SHP77 (cell line): ENCODE data around the gene ENDOG.
A peak's percentile ranks its signal among the peaks of the same experiment; 100 is the strongest.
"Not testable (repeated sequence)": the region's sequence is repeated elsewhere in the genome, so short reads cannot be mapped to it uniquely, and the experiment has no call there.

ENCODE experiments used
- DNase-seq, 2 experiments: peaks; one replicate each; lab custom pipeline; 2025; lab: John Stamatoyannopoulos, UW

ENDOG gene

DNA sequence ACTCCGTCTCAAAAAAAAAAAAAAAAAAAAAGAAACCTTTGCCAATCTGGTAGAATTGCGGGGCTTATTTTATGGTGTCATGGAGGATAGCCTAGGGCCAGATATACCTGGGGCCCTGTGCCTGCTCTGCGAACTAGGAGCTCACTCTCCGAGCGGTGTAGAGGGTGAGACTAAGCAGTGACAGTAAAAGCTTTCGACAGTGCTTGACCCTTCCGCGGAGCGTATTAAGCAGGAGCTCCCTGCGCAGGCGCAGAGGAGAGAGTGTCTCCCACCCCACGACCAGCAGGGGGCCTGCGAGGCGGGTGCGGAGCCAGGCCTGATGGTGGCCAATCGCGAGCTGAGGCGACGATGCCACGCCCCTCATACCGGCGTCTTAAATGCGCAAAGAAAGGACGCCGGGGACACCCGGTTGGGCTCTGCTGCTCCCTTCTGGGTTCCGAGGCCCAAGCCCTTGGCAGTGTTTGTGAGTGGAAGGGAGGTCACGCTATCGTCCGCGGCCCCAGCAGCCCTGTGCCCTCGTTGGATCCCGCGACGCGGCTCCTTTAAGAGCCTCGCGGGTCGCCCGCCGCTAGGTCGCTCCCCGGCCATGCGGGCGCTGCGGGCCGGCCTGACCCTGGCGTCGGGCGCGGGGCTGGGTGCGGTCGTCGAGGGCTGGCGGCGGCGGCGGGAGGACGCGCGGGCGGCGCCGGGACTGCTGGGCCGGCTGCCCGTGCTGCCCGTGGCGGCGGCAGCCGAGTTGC lies at the start of gene ENDOG:
Gene ENDOG (plus strand): TSS at position 402 of the 740 bp plus-strand sequence. CDS start 185 bp downstream, at position 587.
- DNase-seq = peak; percentile 97 to 98

- DNase-seq = no peak
Observed at GRCh38 chr9:128768606-128769005, 49.7 kb upstream of the ENDOG start.

DNA sequence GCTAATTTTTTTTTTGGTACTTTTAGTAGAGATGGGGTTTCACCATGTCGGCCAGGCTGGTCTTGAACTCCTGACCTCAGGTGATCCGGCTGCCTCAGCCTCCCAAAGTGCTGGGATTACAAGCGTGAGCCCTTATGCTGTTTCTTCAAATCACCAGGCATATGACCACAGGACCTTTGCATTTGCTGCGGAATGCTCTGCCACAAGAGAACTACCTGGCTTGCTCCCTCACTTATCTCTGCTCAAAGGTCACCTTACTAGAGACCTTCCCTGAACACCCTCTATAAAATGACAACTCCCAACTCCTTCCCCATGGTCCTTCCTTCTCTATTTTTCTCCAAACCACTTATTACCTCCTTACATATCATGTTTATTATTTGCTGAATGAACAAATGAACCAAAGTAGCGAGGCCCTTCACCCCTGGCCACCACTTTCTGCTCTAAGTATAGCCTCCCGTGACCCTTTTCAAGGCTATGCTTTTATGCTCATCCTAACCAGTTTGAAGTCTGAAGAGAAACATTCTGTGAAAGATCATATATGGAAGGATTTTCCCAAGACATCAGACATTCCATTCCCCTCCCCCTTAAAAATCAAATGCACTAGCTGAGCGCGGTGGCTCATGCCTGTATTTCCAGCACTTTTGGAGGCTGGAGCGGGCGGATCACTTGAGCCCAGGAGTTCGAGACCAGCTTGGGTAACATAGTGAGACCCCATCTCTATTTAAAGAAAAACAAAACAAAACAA lies 47.8 kb upstream of the ENDOG start:
- DNase-seq = no peak

GRCh38 chr9:128771094-128771721 lies 47.1 kb upstream of the ENDOG start:
- peak in 1 of 2 experiments; percentile 13 for DNase-seq

DNA sequence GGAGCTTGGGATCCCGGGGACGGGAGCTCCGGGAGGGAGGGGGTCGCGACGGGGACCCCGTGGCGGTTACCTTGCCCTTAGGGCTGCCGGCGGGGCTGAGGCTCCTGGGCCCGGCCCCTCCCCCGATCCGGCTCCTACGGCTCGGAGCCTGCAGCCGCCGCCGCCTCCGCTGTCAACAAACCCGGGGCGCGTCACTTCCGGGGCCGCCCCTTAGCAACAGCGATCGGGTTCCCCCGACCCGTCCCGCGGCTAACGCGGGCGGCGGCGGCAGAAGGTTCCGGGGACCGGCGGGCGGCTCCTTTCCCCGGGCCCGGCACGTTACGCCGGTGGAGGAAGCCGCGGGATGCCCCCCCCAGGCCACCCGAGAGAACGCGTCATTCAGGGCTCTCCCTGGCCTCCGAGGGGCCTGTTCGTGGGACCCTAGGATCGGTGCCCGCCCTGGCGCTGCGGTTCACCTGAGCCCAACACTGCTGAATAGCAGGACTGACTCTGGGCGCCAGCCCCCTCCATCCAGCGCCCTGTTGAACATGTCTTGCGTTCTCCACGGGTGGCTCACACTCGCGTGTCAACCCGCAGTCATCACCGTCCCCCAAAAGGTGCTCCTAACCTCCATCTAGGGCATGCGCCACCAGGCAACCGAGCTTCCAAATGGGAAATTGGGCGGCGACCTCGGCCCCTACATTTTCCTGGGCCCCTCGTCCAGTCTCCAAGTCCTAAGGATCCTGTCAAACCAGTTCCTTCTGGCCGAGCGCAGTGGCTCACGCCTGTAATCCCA lies 46.4 kb upstream of the ENDOG start, which contains the start of gene ZER1:
Gene ZER1 (minus strand): TSS at position 183 of the 775 bp plus-strand sequence. CDS start 16,362 bp downstream, outside the sequence.
- DNase-seq = peak; percentile 79 to 87

DNA sequence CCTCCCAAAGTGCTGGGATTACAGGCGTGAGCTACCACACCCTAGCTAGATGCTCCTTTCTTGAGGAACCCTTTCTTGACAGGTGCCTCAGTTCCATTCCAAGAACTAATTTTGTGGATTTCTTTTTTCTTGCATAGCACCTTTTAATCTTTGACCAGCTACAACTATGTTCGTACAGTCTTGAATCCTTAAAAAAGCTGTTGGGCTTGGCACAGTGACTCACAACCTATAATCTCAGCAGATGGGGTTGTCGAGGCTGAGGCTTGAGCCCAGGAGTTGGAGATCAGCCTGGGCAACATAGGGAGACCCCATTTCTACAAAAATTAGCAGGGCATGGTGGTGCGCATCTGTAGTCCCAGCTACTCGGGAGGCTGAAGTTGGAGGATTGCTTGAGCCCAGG lies 45.3 kb upstream of the ENDOG start:
- no peak for DNase-seq

DNA sequence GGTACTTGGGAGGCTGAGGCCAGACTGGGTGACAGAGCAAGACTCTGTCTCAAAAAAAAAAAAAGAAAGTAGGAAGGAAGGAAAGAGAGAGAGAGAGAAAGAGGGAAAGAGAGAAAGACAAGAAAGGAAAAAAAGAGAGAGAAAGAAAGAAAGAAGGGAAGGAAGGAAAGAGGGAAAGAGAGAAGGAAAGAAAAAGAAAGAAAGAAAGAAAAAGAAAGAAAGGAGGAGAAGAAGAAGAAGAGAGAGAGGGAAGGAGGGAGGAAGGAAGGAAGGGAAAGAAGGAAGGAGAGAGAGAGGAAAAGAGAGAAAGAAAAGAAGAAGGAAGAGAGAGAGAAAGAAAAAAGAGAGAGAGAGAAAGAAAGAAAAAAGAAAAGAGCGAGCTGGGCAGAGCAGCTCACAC lies 43.5 kb upstream of the ENDOG start:
- no peak for DNase-seq

DNA sequence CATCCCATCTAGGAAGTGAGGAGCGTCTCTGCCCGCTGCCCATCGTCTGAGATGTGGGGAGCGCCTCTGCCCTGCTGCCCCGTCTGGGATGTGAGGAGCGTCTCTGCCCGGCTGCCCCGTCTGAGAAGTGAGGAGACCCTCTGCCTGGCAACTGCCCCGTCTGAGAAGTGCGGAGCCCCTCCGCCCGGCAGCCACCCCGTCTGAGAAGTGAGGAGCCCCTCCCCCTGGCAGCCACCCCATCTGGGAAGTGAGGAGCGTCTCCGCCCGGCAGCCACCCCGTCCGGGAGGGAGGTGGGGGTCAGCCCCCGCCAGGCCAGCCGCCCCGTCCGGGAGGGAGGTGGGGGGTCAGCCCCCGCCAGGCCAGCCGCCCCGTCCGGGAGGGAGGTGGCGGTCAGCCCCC lies 38.2 kb upstream of the ENDOG start:
- not testable (repeated sequence) for DNase-seq

- DNase-seq = no peak
Observed at GRCh38 chr9:128781187-128782070, 36.9 kb upstream of the ENDOG start.

DNA sequence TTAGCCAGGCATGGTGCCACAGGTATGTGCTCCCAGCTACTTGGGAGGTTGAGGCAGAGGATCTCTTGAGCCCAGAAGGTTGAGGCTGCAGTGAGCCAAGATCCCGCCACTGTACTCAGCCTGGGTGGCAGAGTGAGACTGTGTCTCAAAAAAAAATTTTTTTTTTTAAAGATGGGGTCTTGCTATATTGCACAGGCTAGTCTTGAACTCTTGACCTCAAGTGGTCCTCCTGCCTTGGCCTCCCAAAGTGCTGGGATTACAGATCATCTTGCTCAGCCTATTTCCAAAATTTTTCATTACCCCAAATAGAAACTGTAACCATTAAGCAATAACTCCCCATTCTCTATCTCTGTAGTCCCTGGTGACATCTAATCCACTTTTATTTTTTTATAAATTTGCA lies 35.6 kb upstream of the ENDOG start:
- DNase-seq = no peak

GRCh38 chr9:128785427-128785826 lies 32.9 kb upstream of the ENDOG start:
- no peak for DNase-seq

DNA sequence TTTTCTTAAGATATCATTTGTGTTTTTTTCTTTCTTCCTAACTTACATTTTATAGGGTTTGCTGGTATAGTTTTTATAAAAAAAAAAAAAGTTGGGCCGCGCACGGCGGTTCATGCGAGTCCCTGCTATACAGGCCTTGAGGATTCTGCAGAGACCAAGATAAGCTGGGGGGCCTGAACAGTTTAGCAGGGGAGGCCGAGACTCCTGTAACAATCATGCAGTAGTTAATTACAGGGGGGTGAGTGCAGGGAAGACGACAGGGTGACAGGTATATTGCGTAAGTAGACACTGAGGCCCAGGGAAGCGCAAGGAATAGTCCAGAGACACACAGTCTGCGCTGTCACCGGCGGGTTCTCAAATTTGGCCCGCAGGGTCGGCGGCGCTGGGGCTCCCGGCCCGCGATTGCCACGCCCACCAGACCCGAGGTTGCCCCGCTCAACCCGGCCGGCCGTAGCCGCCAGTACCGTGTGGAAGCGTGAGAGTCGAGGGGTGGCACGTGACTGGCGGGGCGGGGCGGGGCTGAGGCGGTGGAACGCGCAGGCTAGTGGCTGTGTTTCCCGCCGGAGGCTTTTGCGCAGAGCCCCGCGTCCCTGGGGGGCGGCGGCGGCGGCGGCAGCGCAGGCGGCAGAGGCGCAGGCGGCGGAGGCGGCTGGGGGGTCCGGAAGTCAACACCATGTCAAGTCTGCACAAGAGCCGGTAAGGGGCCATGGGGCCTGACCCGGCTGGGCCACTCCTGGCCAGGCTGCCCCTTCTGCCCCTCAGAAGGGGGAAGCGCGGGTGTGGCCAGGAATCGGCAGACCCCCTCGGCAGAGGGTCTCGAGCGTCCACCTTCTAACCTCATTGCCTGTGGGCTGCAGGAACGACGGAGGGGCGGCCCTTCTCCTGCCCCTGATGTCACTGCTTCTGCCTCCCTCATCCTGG lies 31.4 kb upstream of the ENDOG start, which contains the start of gene TBC1D13:
Gene TBC1D13 (plus strand): TSS at position 573 of the 921 bp plus-strand sequence. CDS start 101 bp downstream, at position 674.
- DNase-seq = peak; percentile 79 to 92

DNA sequence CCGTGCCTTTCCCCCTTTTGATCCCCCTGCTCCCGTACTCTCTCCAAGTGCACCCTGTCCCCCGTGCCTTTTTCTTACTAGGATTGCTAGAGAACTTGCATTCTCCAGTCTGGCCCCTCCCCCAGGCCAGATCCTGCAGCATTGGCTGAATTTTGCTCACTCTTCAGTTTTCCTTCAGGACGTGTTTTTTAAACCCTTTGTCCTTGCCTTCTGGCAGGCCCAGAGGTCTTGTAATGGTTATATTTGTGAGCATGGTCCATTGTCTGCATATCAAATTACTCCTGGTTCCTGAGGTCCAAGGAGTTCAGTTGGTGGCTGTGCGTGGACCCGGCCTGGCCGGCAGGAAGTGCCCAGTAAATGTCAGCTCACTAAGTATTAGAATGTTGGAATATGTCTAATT lies 30.6 kb upstream of the ENDOG start:
- no peak for DNase-seq

- DNase-seq = no peak
Observed at GRCh38 chr9:128788445-128788844, 29.9 kb upstream of the ENDOG start.

GRCh38 chr9:128790536-128790935 lies 27.8 kb upstream of the ENDOG start:
- DNase-seq = no peak

DNA sequence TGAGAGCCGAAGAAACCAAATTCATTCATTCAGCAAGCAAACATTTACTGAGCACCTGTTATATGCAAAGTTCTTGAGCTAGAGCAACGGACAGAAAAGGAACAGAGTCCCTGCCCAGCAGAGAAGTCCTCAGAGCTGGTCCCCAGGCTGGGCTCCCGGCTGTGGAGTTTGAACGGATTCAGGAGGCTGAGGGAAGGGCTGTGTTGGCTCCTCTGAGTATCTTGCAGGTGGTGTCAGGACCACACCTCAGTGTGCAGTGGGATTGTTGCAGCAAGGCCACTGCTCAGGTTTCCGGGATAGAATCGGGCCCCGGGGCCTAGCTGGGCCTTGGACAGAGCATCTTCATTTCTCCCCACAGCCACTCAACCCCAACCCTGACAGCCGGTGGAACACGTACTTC lies 26.2 kb upstream of the ENDOG start:
- DNase-seq = no peak

DNA sequence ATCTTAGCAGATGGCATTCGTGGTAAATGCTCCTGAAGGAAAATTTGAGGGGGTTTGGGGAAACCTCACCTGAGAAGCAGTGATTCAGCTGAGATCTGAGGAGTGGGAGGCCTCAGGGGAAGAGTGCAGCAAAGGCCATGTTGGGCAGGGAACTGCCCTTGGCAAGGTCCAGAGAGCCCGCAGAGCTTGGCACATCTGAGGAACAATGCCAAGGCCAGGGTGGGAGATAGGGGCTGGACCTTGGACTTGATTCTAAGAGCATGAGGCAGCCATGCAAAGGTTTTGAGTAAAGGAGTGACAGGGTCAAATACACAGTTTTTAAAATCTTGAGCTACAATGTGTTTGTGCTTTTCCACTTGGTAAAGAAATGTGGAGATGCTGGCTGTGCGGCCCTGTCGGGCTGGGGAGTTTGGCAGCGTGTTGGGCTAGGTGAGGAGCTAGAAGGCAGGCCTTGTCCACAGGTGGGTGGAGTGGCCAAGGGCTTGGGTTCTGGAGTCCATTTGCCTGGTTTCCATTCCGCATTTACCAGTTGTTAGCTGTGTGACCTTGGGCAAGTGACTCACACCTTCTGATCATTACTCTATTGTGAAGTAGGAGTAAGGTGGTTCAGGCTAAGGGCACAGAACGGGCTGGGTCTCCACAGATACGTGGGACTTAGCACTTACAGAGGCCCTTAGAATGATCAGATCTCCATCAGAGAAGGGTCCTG lies 25.2 kb upstream of the ENDOG start:
- no peak for DNase-seq

DNA sequence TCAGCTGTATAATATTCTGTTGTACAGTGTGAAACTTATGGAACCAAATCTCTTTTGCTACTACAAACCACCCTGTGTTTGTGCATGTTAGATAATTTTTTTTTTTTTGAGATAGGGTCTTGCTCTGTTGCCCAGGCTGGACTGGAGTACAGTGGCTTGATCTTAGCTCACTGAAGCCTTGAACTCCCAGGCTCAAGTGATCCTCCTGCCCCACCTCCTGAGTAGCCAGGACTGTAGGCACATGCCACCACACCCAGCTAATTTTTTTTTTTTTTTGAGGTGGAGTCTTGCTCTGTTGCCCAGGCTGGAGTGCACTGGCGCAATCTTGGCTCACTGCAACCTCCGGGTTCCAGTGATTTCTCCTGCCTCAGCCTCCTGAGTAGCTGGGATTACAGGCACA lies 23.3 kb upstream of the ENDOG start:
- not testable (repeated sequence) for DNase-seq

DNA sequence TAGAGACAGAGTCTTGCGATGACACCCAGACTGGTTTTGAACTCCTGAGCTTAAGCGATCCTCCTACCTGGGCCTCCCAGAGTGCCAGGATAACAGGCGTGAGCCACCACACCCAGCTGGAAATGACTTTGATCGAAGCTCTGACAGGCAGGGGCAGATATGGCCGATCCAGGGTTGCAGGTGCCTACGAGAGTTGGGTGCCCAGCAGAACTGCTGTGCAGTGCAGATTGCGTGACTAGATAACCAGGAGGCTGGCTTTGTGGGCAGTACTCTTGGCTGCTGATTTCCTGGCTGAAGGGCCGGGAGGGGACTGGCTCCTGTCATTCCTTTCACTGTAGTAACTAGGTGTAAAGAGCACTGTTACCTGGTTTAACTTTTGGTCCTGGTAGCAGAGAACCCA lies 19.4 kb upstream of the ENDOG start:
- no peak for DNase-seq
